GM21786 (cell line): ENCODE measurements around the gene ADGRD1.

Experiments used
- ATAC-seq: cut with Tn5 transposase; IDR thresholded peaks from one replicate; pipeline ENCODE4 v1.9.1; 2021; ENCODE audit not compliant: unreplicated experiment

Gene ADGRD1

GRCh38 chr12:131005161-131006035 lies 51.7 kb downstream of the ADGRD1 start:
- ATAC-seq: no peak

GRCh38 chr12:131006036-131006735 lies 52.5 kb downstream of the ADGRD1 start:
- no peak for ATAC-seq

GRCh38 chr12:131007031-131007739 lies 53.5 kb downstream of the ADGRD1 start:
- no peak for ATAC-seq

- no peak for ATAC-seq
These were observed 54.0 kb downstream of the ADGRD1 start for GRCh38 chr12:131007740-131008117.

- ATAC-seq: no peak
These were observed 54.6 kb downstream of the ADGRD1 start for GRCh38 chr12:131008131-131008912.

- ATAC-seq: no peak
These were observed 55.2 kb downstream of the ADGRD1 start for GRCh38 chr12:131008913-131009270.

GRCh38 chr12:131009595-131010395 lies 56.1 kb downstream of the ADGRD1 start:
- no peak for ATAC-seq

- ATAC-seq: no peak
These were observed 56.9 kb downstream of the ADGRD1 start for GRCh38 chr12:131010396-131011131.

GRCh38 chr12:131011165-131012079 lies 57.7 kb downstream of the ADGRD1 start:
- ATAC-seq: no peak

- ATAC-seq: no peak
These were observed 58.8 kb downstream of the ADGRD1 start for GRCh38 chr12:131012279-131013069.

GRCh38 chr12:131013118-131013517 lies 59.4 kb downstream of the ADGRD1 start:
- no peak for ATAC-seq

- ATAC-seq: no peak
These were observed 60.6 kb downstream of the ADGRD1 start for GRCh38 chr12:131014343-131014742.

GRCh38 chr12:131015581-131016337 lies 62.1 kb downstream of the ADGRD1 start:
- ATAC-seq: no peak

GRCh38 chr12:131017477-131017991 lies 63.8 kb downstream of the ADGRD1 start:
- no peak for ATAC-seq

- ATAC-seq: no peak
These were observed 64.4 kb downstream of the ADGRD1 start for GRCh38 chr12:131018019-131018620.

GRCh38 chr12:131018808-131019397 lies 65.2 kb downstream of the ADGRD1 start:
- ATAC-seq: no peak
